Upper lobe of left lung (tissue), 6 donors: ENCODE data around the gene C10orf67. TPM values are rescaled to one million over a fixed set of nuclear protein-coding genes. Genes with fewer than 3 reads are reported as not detected.

Source experiments
- ATAC-seq, 2 donors: fragments of 200-7000 bp; cut with Tn5 transposase; one replicate each; pipeline ENCODE4 v1.9.1; 2022; ENCODE audit warnings: mild to moderate bottlenecking in 2 of 2, moderate library complexity in 2 of 2; ENCODE audit not compliant: low FRiP score in 2 of 2
- DNase-seq, 2 donors: peaks; one replicate each; pipeline ENCODE4 v3.0.0-alpha.2; 2019 to 2020
- H3K27ac ChIP-seq, 4 donors: fragments of 200-600 bp; sonication (generic); one replicate each; pipeline ENCODE4 v1.5.1; 2016 to 2019
- H3K27me3 ChIP-seq, 4 donors: fragments of 200-600 bp; sonication (generic); one replicate each; pipeline ENCODE4 v1.5.1; 2017 to 2019
- H3K36me3 ChIP-seq, 4 donors: fragments of 200-600 bp; sonication (generic); one replicate each; pipeline ENCODE4 v1.5.1; 2016 to 2019
- H3K4me1 ChIP-seq, 4 donors: fragments of 200-600 bp; sonication (generic); one replicate each; pipeline ENCODE4 v1.5.1; 2018 to 2019
- H3K4me3 ChIP-seq, 4 donors: fragments of 200-600 bp; sonication (generic); one replicate each; pipeline ENCODE4 v1.5.1; 2017 to 2019; ENCODE audit warnings: mild to moderate bottlenecking in 2 of 4, moderate library complexity in 1 of 4
- H3K9me3 ChIP-seq, 4 donors: fragments of 200-600 bp; sonication (generic); one replicate each; pipeline ENCODE4 v1.5.1; 2018 to 2019
- EP300 ChIP-seq, 4 donors: sonication (generic); formaldehyde crosslinking; IDR thresholded peaks; one replicate each; pipeline ENCODE4 v1.5.1; 2017; ENCODE audit warnings: antibody characterized with exemption in 4 of 4, control low read depth in 2 of 4
- POLR2A ChIP-seq, 4 donors: fragments of 450-650 bp; IDR thresholded peaks; one replicate each; pipeline ENCODE4 v1.5.1; 2016 to 2017; ENCODE audit warnings: antibody characterized with exemption in 4 of 4, mild to moderate bottlenecking in 2 of 4
- POLR2AphosphoS5 ChIP-seq, 2 donors: sonication (generic); formaldehyde crosslinking; IDR thresholded peaks; one replicate each; pipeline ENCODE4 v1.5.1; 2017; ENCODE audit warnings: antibody characterized with exemption in 2 of 2
- WGBS, 2 donors: methylation state at CpG; one replicate each; pipeline ENCODE4 v1.1.5; 2017 to 2018; 5-methylcytosine and 5-hydroxymethylcytosine counted together
- total RNA-seq, 6 donors: library from RNA; depleted of rRNA in 4 of 6; stranded (reverse); fragments of >200 nt in 4 of 6; gene quantifications; one replicate each; pipeline versions ENCODE4 v1.1.0 to v1.2.1, GENCODE V29; 2016 to 2021
- TF ChIP-seq, protein P1 (sequence below), 6 experiments: fragments of 450-650 bp in 4 of 6; fragments of 200-600 bp in 2 of 6; sonication (generic) in 2 of 6; IDR thresholded peaks; one replicate each; pipeline ENCODE4 v1.5.1; 2016 to 2019; ENCODE audit warnings: antibody characterized with exemption in 6 of 6
- donor health status: DM: no; HTN: no; CAD: no; lungs with moderate emphysema.
- donor health status: DM: no; HTN: yes; CAD: no; lungs with severe emphysema.

Gene C10orf67
- total RNA-seq, 6 donors from 2014 or later: 1.7 to 7.3 (median 4.2) TPM

DNA sequence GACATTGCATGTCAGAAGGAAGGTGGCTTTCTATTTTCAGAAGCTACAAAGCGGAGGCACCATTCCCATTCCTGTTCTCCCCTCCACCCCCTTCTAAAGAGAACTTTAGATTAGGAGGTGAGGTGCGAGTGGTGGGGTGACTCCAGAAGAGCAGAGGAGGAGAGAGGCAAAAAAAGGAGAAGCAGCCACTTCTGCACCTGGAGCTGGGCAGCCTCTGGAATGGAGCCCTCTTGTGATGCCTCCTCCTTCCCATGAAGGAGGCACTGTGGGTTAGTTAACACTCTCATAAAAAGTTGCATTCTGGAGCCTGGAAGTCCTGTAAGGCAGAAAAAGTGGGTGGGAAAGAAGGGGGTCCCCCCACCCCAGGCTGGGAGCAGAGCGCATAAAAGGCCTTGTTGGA lies 147.7 kb downstream of the C10orf67 start:
- Histone ChIP-seq H3K4me3 (no peak overlapping the region), H3K36me3 (no peaks in the 10 kb centered on the region), H3K9me3 (no peaks in the 10 kb centered on the region), H3K27me3 (peaks cover 2 to 50% (median 22%) of the 10 kb centered on the region in 4 donors), H3K27ac (no peak overlapping the region), H3K4me1 (peaks cover 5 to 32% (median 7%) of the 10 kb centered on the region in 4 donors)
- TF ChIP-seq, protein P1, sequence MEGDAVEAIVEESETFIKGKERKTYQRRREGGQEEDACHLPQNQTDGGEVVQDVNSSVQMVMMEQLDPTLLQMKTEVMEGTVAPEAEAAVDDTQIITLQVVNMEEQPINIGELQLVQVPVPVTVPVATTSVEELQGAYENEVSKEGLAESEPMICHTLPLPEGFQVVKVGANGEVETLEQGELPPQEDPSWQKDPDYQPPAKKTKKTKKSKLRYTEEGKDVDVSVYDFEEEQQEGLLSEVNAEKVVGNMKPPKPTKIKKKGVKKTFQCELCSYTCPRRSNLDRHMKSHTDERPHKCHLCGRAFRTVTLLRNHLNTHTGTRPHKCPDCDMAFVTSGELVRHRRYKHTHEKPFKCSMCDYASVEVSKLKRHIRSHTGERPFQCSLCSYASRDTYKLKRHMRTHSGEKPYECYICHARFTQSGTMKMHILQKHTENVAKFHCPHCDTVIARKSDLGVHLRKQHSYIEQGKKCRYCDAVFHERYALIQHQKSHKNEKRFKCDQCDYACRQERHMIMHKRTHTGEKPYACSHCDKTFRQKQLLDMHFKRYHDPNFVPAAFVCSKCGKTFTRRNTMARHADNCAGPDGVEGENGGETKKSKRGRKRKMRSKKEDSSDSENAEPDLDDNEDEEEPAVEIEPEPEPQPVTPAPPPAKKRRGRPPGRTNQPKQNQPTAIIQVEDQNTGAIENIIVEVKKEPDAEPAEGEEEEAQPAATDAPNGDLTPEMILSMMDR (IDR thresholded peaks at IDR 0.05): no peak
- TF ChIP-seq POLR2AphosphoS5 (IDR thresholded peaks at IDR 0.05): no peak
- TF ChIP-seq POLR2A (IDR thresholded peaks at IDR 0.05): no peak
- TF ChIP-seq EP300 (IDR thresholded peaks at IDR 0.05): no peak
- 4 to 8% methylated on average over 3 of the region's 3 CpGs for WGBS, 2 donors
- no peak for ATAC-seq
- DNase-seq: no peak

DNA sequence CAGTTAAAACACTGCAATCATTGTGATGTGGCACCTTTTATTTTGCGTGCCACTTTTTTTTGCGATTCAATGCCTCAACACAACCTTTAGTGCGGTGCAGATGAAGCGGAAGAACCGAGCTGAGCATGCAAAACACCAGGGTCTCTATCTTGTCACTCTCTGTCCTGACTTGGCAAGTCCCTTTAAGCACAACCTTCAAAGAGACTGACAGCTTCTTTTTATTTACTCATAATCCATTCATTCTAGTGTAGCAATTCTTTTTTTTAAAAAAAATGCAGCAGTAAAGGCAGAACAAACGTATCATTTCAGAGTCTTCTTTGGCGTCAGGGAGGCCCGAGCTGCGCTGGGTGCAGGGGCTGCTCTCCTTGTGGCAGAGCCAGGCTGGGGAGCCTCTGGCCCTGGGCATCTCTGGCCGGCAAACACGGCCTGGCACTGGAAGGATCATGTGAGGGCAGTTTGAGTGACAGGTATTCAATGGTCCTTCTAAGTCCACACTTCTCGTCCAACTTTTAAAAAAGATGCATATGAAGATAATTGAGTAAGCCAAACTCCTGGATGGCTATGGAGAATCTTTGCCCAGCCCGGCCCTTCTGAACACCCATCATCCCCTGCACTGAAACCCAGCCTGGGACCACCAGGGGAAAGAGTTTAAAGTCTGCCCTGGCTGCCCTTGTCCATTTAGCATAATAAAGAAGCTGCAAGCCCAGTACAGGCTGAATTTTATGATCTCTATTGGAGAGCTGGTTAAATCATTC lies 148.6 kb downstream of the C10orf67 start:
- Histone ChIP-seq H3K9me3 (no peaks in the 10 kb centered on the region), H3K27ac (no peak overlapping the region), H3K27me3 (peaks cover 2 to 58% (median 26%) of the 10 kb centered on the region in 4 donors), H3K36me3 (no peaks in the 10 kb centered on the region), H3K4me3 (no peak overlapping the region), H3K4me1 (peaks cover 5 to 40% (median 8%) of the 10 kb centered on the region in 4 donors)
- TF ChIP-seq POLR2AphosphoS5 (IDR thresholded peaks at IDR 0.05) (no peak), EP300 (IDR thresholded peaks at IDR 0.05) (no peak), POLR2A (IDR thresholded peaks at IDR 0.05) (no peak)
- TF ChIP-seq, protein P1 (IDR thresholded peaks at IDR 0.05): no peak
- 3 to 6% methylated on average over 12 to 13 of the region's 13 CpGs for WGBS, 2 donors
- DNase-seq (peak in 1 of 2 donors; percentile 38), ATAC-seq (no peak)

DNA sequence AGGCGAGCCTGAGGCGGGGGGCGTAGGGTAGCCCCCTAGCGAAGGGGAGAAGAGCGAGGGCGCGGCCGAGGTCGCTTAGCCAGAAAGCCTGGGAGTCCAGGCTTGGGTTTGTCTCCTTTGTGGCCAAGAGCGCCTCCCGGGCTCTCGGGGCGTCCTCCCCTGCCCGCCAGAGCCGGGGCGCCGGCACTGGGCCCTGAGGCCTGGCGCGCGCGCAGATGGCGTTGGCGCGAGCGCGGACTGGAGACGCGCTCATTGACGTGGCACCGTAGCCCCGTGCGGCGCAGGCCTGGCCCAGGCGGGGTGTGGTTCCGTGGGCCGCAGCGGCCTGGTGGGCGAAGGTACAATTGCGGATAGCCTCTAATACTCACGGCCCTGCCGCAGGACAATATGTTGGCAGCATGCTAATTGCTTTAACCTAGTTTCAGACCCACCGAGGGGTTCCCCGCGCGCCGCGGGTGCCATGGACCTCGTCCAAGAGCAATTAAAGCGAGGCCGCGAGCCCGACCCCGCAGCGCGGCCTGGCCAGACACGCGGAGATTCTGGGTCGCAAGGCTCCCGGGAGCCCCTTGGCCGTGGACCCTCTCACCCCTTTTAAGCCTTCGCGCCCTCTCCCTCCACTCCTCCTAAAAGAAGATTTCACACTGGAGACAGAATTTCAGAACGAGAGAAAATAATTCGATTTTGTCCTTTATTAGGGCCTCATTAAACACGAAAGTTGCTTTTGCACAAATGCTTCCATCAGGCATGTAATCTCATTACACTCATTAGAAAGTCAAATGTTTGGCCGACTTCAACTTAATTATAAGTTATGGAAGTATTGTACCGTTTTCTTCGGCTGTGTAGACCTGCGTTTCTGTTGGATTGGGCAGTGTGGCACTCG lies 149.4 kb downstream of the C10orf67 start:
- DNase-seq (peak in 1 of 2 donors; percentile 82), ATAC-seq (no peak)
- no peak overlapping the region for H3K27ac ChIP-seq
- no peak overlapping the region for H3K4me3 ChIP-seq
- TF ChIP-seq, protein P1 (IDR thresholded peaks at IDR 0.05): no peak
- TF ChIP-seq EP300 (IDR thresholded peaks at IDR 0.05) (no peak), POLR2A (IDR thresholded peaks at IDR 0.05) (no peak), POLR2AphosphoS5 (IDR thresholded peaks at IDR 0.05) (no peak)
- no peaks in the 10 kb centered on the region for H3K9me3 ChIP-seq
- peaks cover 5 to 40% (median 8%) of the 10 kb centered on the region in 4 donors for H3K4me1 ChIP-seq
- peaks cover 2 to 54% (median 26%) of the 10 kb centered on the region in 4 donors for H3K27me3 ChIP-seq
- WGBS, 2 donors: 7 to 12% methylated on average over 11 to 68 of the region's 70 CpGs
- no peaks in the 10 kb centered on the region for H3K36me3 ChIP-seq

DNA sequence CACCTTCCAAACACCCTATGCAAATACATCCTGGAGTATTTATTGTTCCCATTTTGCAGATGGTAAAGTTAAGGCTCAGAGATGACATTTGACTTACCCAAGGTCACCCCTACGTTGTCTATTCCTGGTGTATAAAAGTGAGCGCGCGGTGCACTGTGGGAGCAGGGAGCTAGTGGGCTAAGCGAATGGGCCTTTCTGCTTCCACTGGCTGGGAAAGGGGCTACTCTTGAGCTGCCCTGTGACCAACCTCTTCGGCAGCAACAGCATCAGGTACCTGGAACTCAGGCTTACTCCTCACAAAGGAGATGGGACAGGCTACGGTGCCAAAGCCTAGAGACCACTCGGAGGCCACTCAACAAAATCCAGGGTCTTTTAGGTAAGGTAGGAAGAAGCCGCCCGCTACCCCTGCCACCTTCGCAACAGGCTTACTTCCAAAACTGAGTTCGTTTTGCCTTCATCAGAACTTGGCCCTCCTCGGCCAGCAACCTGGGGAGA lies 150.1 kb downstream of the C10orf67 start:
- H3K4me3 ChIP-seq: no peak overlapping the region
- no peak for ATAC-seq

More for the DNA sequence above, 150.1 kb downstream of the C10orf67 start:
- peaks cover 2 to 49% (median 26%) of the 10 kb centered on the region in 4 donors for H3K27me3 ChIP-seq
- no peaks in the 10 kb centered on the region for H3K9me3 ChIP-seq
- no peak for TF ChIP-seq POLR2A (IDR thresholded peaks at IDR 0.05)
- TF ChIP-seq EP300 (IDR thresholded peaks at IDR 0.05): no peak
- TF ChIP-seq, protein P1 (IDR thresholded peaks at IDR 0.05): no peak
- WGBS, 2 donors: 13 to 20% methylated on average over 2 to 13 of the region's 13 CpGs
- peaks cover 5 to 40% (median 8%) of the 10 kb centered on the region in 4 donors for H3K4me1 ChIP-seq
- H3K36me3 ChIP-seq: no peaks in the 10 kb centered on the region
- no peak overlapping the region for H3K27ac ChIP-seq
- no peak for DNase-seq
